Kidney epithelial cell (primary cell): ENCODE measurements around the gene TTC19. TPM values are rescaled to one million over a fixed set of nuclear protein-coding genes. Genes with fewer than 3 reads are reported as not detected.

Experiments used
- DNase-seq: peaks from one replicate; pipeline ENCODE4 v3.0.0-alpha.2; 2010; ENCODE audit warnings: low read depth
- H3K27me3 ChIP-seq: 2 replicates; pipeline ENCODE4 v1.6.0; 2011; ENCODE audit warnings: low read length; ENCODE audit not compliant: control insufficient read depth, insufficient read depth
- H3K36me3 ChIP-seq: 2 replicates; pipeline ENCODE4 v1.5.1; 2011; ENCODE audit warnings: low read length; ENCODE audit not compliant: control insufficient read depth, insufficient read depth
- H3K4me3 ChIP-seq: 2 replicates; pipeline ENCODE4 v1.5.1; 2011; ENCODE audit warnings: low read depth, mild to moderate bottlenecking, control low read depth, low read length
- total RNA-seq: library from RNA; depleted of rRNA; stranded (reverse); fragments of >200 nt; gene quantifications from 2 replicates; pipeline ENCODE4 v1.2.3, GENCODE V29; 2015
- TF ChIP-seq, protein P1 (sequence below): IDR thresholded peaks from 2 replicates; pipeline ENCODE4 v1.5.1; 2011; ENCODE audit warnings: mild to moderate bottlenecking, moderate library complexity, low read length, control low read depth, inconsistent platforms; ENCODE audit not compliant: insufficient read depth, poor library complexity, severe bottlenecking

Gene TTC19
- total RNA-seq, 1 donor from 2014 or later = 71.2 TPM

DNA sequence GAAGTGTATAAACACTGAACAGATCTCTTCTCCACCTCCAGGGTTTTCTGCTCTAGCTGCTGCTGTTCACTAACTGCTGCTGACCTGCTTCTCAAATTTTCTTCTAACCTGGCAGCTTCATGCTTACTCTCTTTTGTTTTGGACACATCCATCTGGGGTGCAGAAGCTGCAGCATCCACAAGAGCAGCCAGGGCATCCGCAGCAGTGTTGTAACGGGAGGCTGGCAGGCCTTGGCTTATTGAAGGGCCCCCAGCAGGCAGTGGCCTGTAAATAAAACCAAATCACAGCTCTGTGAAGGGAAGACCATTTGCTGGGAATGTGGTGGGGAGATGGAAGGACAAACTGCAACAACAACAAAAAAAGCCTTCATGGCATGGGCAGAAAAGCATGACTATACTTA, 62.0 kb downstream of the TTC19 start:
- TF ChIP-seq, protein P1, sequence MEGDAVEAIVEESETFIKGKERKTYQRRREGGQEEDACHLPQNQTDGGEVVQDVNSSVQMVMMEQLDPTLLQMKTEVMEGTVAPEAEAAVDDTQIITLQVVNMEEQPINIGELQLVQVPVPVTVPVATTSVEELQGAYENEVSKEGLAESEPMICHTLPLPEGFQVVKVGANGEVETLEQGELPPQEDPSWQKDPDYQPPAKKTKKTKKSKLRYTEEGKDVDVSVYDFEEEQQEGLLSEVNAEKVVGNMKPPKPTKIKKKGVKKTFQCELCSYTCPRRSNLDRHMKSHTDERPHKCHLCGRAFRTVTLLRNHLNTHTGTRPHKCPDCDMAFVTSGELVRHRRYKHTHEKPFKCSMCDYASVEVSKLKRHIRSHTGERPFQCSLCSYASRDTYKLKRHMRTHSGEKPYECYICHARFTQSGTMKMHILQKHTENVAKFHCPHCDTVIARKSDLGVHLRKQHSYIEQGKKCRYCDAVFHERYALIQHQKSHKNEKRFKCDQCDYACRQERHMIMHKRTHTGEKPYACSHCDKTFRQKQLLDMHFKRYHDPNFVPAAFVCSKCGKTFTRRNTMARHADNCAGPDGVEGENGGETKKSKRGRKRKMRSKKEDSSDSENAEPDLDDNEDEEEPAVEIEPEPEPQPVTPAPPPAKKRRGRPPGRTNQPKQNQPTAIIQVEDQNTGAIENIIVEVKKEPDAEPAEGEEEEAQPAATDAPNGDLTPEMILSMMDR = no peak
- peaks cover 1% of the 10 kb centered on the region for H3K36me3 ChIP-seq
- no peaks in the 10 kb centered on the region for H3K27me3 ChIP-seq
- no peak overlapping the region for H3K4me3 ChIP-seq
- no peak for DNase-seq

GRCh38 chr17:16066125-16066524, 66.5 kb downstream of the TTC19 start:
- H3K4me3 ChIP-seq = no peak overlapping the region
- H3K27me3 ChIP-seq = no peaks in the 10 kb centered on the region
- peaks cover 1% of the 10 kb centered on the region for H3K36me3 ChIP-seq
- TF ChIP-seq, protein P1 = no peak
- no peak for DNase-seq

GRCh38 chr17:16068323-16068722, 68.7 kb downstream of the TTC19 start:
- TF ChIP-seq, protein P1 = no peak
- Histone ChIP-seq H3K4me3 (no peak overlapping the region), H3K36me3 (peaks cover 1% of the 10 kb centered on the region), H3K27me3 (no peaks in the 10 kb centered on the region)
- no peak for DNase-seq

DNA sequence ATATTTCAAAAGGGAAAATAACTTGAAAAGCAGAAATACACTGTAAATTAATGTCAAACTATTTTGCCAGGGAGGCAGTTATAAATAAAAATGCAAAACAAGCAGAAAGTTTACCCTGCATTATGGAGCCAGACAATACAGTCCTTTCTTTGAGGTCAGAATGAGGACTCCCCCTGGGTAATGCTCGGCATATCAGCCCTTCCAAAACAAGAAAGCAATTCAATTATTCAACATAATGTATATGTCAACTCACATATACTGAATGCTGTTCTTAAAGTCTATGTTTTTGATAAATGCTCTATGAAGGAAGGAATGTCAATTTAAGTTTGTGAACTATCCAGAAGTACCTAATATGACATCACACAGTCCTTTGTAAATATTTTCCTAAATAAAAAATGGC, 72.4 kb downstream of the TTC19 start:
- Histone ChIP-seq H3K27me3 (no peaks in the 10 kb centered on the region), H3K36me3 (no peaks in the 10 kb centered on the region), H3K4me3 (no peak overlapping the region)
- TF ChIP-seq, protein P1 = no peak
- no peak for DNase-seq

DNA sequence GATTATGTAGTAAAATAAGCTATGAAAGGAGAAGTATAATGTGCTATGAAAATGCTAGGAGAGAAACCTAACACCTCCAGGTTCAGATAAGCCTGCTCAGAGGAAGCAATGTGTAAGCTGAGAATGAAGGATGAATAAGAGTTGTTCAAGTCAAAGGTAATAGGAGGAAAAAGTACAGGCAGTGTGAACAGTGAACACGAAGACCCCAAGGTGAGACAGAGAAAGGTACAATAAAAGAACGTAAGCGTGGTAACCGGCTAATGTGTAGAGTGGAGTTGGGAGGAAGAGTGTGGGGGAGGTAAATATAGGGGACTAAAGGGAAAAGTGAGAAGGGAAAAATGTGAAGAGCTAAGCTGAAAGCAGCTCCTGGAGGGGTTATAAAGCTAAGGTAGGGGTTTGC, 74.2 kb downstream of the TTC19 start:
- no peaks in the 10 kb centered on the region for H3K36me3 ChIP-seq
- no peak overlapping the region for H3K4me3 ChIP-seq
- DNase-seq = no peak
- H3K27me3 ChIP-seq = no peaks in the 10 kb centered on the region
- TF ChIP-seq, protein P1 = no peak

DNA sequence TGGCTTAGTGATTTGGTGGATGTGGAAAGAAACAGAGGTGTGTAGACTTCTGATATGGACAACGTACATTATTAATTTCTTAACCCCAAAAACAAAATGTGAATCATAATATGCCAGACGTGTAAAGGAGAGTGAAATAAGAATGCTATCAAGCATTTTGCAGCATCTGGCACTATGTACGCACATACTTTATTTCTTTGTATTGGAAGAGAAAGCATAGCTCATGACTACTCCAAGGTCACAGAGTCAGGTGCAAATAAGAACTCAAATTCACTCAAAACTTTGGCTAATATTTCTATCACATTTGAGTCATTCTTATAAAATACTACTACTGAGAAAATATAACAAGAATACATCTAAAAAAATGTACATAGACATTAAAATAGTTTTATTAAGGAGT, 74.8 kb downstream of the TTC19 start:
- DNase-seq = no peak
- H3K4me3 ChIP-seq = no peak overlapping the region
- no peaks in the 10 kb centered on the region for H3K27me3 ChIP-seq
- H3K36me3 ChIP-seq = no peaks in the 10 kb centered on the region
- TF ChIP-seq, protein P1 = no peak
